D721Med (cell line): ENCODE data around the gene ZNF580.

Experiments used
- DNase-seq: peaks from one replicate; pipeline ENCODE4 v3.0.0; 2011; ENCODE audit warnings: low spot score; ENCODE audit not compliant: insufficient read length
- FAIRE-seq: peaks from 2 replicates; lab custom pipeline; 2011; peaks lifted over from hg19 to GRCh38; lab: Jason Lieb, UNC
- TF ChIP-seq, protein P1 (sequence below): IDR thresholded peaks from 2 replicates; pipeline ENCODE4 v1.5.1; 2012; ENCODE audit warnings: mild to moderate bottlenecking, control low read depth; ENCODE audit not compliant: insufficient read depth; ENCODE audit errors: missing control alignments

The ZNF580 gene

DNA sequence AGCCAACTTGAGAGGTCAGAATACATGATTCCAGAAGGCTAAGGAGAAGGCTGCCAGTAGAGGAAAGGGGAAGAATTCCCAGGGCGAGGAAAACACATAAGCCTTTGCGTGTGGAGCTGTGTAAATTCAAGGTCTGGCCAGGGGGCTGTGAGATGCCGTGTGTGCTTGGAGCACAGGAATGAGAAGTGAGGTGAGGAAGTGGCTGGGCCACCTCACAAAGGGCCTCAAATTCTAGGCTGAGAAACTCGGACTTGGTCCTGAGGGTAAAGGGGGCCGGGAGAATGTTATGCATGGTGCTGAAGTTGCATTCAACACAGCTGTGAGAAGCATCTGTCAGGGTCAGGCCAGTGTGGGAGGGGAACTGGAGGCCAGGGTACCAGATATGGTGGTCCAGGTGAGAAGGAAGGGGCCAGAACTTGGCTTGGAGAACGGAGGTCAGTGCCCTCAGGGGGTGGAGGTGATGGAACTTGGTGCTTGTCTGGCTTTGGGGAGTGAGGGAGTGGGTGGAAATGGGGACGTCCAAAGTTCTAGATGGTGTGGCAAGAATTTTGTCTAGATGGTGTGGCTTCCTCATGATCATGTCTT is 4.9 kb upstream of the ZNF580 start:
- no peak for FAIRE-seq
- TF ChIP-seq, protein P1, sequence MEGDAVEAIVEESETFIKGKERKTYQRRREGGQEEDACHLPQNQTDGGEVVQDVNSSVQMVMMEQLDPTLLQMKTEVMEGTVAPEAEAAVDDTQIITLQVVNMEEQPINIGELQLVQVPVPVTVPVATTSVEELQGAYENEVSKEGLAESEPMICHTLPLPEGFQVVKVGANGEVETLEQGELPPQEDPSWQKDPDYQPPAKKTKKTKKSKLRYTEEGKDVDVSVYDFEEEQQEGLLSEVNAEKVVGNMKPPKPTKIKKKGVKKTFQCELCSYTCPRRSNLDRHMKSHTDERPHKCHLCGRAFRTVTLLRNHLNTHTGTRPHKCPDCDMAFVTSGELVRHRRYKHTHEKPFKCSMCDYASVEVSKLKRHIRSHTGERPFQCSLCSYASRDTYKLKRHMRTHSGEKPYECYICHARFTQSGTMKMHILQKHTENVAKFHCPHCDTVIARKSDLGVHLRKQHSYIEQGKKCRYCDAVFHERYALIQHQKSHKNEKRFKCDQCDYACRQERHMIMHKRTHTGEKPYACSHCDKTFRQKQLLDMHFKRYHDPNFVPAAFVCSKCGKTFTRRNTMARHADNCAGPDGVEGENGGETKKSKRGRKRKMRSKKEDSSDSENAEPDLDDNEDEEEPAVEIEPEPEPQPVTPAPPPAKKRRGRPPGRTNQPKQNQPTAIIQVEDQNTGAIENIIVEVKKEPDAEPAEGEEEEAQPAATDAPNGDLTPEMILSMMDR, result no peak
- DNase-seq, result no peak

DNA sequence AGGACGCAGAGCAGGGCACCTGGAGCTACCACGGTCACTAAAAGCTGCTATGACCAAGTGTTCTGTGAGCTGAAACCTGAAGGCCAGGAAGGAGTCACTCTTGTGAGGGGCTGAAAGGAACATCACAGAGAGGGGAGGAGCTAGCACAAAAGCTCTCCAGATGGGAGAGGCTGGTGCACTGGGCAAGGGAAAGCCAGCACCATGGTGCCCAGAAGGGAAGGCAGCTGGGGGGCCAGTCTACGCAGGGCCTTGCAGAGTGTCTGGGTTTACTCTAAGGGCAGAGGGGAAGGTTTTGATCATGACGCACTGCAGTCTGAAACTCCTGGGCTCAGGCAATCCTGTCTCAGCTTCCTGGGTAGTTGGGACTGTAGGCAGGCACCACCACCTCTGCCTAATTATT is 4.1 kb upstream of the ZNF580 start:
- FAIRE-seq (no peak), DNase-seq (no peak)
- TF ChIP-seq, protein P1, result no peak

DNA sequence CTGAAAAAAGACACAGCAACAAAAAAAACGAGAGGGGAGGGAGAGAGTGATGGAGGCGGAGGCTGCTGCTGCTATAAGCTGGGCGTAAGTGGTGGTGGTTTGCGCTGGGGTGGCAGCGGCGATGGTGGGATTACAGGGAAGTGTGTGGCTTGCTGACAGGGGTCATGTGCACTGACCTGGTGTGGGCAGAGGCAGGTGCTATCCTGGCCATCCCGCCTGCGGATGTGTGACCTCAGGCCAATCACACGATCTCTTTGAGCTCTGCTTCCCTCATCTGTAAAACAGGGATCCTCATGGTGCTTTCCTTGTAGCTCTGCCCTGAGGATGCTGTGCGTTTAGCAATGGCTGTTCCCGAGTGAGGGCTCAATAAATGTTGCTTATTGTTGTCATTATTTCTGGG is 3.3 kb upstream of the ZNF580 start:
- TF ChIP-seq, protein P1, result no peak
- DNase-seq (no peak), FAIRE-seq (no peak)

DNA sequence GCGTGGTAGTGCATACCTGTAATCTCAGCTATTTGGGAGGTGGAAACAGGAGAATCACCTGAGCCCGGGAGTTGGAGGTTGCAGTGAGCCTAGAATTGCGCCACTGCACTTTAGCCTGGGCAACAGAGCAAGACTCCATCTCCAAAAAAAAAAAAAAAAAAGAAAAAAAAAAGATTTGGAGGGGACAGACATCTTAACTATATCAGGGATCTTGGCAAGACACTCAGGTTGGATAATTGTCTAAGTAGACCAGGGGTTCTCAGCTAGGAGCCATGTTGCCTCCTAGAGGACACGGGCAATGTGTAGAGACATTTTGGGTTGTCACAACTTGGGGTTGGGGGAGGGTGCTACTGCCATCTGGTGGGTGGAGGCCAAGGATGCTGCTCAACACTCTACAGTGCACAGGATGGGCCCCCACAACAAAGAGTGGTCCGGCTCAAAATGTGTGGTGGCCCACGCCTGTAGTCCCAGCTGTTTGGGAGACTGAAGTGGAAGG is 1.9 kb upstream of the ZNF580 start:
- FAIRE-seq, result no peak
- TF ChIP-seq, protein P1, result peak; percentile 39
- DNase-seq, result no peak

DNA sequence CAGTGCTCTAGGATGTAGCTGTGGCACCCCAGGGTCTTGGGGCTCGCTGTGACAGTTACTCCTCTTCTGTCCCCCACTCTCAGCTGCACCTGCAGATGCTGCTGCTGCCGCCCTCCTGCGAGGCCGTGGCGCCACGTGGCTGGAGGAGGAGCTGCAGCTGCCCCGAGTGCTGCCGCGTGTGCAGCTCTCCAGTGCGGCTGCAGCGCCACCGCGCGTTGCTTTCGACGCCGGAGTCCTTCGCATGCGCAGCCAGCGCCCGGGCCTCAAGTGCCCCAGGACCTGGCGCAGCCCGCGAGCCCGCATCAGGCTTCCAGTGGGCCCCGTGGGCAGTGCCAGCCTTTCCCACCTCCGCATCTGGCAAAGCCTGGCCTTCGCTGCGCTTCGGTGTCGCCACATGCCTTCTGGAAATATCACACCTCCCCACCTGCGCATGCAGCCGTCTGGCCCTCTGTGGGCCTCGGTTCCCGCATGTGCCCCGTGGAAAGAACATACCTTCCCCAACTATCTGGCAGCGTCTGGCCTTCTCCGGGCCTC is 692 bp upstream of the ZNF580 start:
- DNase-seq (no peak), FAIRE-seq (no peak)
- TF ChIP-seq, protein P1, result peak; percentile 61

DNA sequence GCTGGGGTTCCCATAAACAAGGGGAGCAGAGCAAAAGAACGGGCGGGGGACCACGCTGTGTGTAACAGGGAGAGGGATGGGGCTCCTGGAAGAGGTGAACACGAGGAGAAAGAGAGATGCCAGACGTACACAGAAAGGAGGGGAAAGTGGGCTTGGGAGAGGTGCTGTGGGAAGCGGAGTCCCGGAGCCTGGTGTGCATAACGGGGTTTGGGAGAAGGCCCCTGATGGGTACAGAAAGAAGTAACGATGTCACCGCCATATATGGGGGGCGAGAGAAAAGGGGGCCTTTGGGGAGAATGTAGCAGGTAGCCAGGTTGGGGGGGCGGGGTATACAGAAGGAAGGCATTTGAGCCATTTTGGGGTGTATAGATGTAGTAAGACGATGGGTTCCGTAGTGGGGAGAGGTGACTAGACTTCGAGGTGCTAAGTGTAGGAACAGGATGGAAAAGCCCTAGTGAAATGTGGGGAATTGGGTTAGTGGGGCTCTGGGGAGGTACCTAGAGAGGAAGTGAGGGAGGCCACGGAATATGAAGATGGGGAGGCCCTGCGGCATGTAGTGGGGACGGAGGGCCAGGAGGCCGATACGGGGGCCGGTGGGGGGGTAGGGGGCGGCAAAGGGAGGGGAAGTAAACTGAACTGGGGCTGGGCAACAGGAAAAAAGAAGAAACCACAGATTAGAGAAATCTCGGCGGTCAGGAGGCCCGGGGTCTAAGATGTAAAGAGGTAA is 787 bp downstream of the ZNF580 start:
- TF ChIP-seq, protein P1, result no peak
- no peak for FAIRE-seq
- no peak for DNase-seq
